SK-N-SH treated with all-trans-retinoic acid at 6 μM for 48 hours (cell line): ENCODE measurements around the gene EPGN.

Experiments used
- ESRRG ChIP-seq: fragments of 250-450 bp; sonication (Bioruptor Pico); IDR thresholded peaks from 2 replicates; pipeline ENCODE4 v1.6.1; 2021; ENCODE audit warnings: mild to moderate bottlenecking
- TF ChIP-seq, protein P1 (sequence below): fragments of 250-450 bp; sonication (Bioruptor Pico); IDR thresholded peaks from 2 replicates; pipeline ENCODE4 v1.5.1; 2020; ENCODE audit warnings: low read depth, mild to moderate bottlenecking, moderate library complexity

DNA sequence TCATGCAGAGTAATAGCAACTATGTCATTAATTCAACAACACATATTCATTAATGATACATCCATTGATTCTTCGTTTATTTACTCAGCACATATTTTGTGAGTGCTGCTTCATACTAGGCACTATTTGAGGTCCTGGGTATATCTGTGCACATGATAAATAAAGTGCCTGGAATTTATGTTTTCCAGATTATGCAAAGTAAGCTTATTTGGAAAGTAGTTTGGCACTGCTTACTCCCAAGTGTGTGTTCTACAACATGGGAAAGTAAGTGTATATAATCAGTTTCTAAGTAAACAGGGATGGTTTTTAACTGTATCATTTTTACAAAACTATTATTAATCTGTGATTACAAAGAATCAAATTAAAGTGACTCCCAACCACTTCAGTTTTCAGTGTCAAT, 16.8 kb upstream of the EPGN start:
- TF ChIP-seq, protein P1, sequence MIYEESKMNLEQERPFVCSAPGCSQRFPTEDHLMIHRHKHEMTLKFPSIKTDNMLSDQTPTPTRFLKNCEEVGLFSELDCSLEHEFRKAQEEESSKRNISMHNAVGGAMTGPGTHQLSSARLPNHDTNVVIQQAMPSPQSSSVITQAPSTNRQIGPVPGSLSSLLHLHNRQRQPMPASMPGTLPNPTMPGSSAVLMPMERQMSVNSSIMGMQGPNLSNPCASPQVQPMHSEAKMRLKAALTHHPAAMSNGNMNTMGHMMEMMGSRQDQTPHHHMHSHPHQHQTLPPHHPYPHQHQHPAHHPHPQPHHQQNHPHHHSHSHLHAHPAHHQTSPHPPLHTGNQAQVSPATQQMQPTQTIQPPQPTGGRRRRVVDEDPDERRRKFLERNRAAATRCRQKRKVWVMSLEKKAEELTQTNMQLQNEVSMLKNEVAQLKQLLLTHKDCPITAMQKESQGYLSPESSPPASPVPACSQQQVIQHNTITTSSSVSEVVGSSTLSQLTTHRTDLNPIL (CRISPR knock-in tag) = no peak
- TF ChIP-seq ESRRG (CRISPR knock-in tag) = no peak
